Effector CD4-positive, alpha-beta T cell (primary cell): ENCODE measurements around the gene TAS1R1. TPM values are rescaled to one million over a fixed set of nuclear protein-coding genes. Genes with fewer than 3 reads are reported as not detected.

Experiments
- DNase-seq: peaks from one replicate; pipeline ENCODE4 v3.0.0-alpha.2; 2020
- total RNA-seq: gene quantifications from one replicate; lab custom pipeline; 2026; lab: John Stamatoyannopoulos, UW

TAS1R1 gene
- not detected for total RNA-seq

- DNase-seq: no peak
These were observed at the start of gene TAS1R1 for GRCh38 chr1:6554907-6555778. TAS1R1 (plus strand) TSS chr1:6555307; CDS start chr1:6555374, 67 bp downstream.

- DNase-seq: no peak
These were observed 49.5 kb upstream of the TAS1R1 start for GRCh38 chr1:6505367-6506209.

- DNase-seq: no peak
These were observed 48.7 kb upstream of the TAS1R1 start for GRCh38 chr1:6506210-6507036.

GRCh38 chr1:6507037-6507428 lies 48.1 kb upstream of the TAS1R1 start:
- no peak for DNase-seq

GRCh38 chr1:6507461-6507911 lies 47.6 kb upstream of the TAS1R1 start:
- DNase-seq: no peak

GRCh38 chr1:6508154-6508815 lies 46.8 kb upstream of the TAS1R1 start:
- DNase-seq: no peak

- DNase-seq: no peak
These were observed 46.3 kb upstream of the TAS1R1 start for GRCh38 chr1:6508816-6509189.

GRCh38 chr1:6509220-6509918 lies 45.7 kb upstream of the TAS1R1 start:
- DNase-seq: no peak

GRCh38 chr1:6509919-6510291 lies 45.2 kb upstream of the TAS1R1 start:
- no peak for DNase-seq

GRCh38 chr1:6510493-6510892 lies 44.6 kb upstream of the TAS1R1 start:
- DNase-seq: no peak

- no peak for DNase-seq
These were observed 44.1 kb upstream of the TAS1R1 start for GRCh38 chr1:6511056-6511455.

- no peak for DNase-seq
These were observed 43.4 kb upstream of the TAS1R1 start for GRCh38 chr1:6511561-6512244.

- DNase-seq: no peak
These were observed 42.7 kb upstream of the TAS1R1 start for GRCh38 chr1:6512245-6512907.

GRCh38 chr1:6512908-6513280 lies 42.2 kb upstream of the TAS1R1 start:
- DNase-seq: no peak

- DNase-seq: no peak
These were observed 41.7 kb upstream of the TAS1R1 start for GRCh38 chr1:6513320-6513801.

- DNase-seq: no peak
These were observed 39.3 kb upstream of the TAS1R1 start for GRCh38 chr1:6515771-6516170.

- DNase-seq: no peak
These were observed 37.7 kb upstream of the TAS1R1 start for GRCh38 chr1:6517435-6517851.

GRCh38 chr1:6519491-6519934 lies 35.6 kb upstream of the TAS1R1 start:
- DNase-seq: no peak

- DNase-seq: no peak
These were observed 35.0 kb upstream of the TAS1R1 start for GRCh38 chr1:6519935-6520671.

GRCh38 chr1:6521536-6521935 lies 33.6 kb upstream of the TAS1R1 start:
- DNase-seq: no peak
